ENCODE data around the gene NDOR1.

Gene NDOR1

GRCh38 chr9:137183980-137184595, 21.4 kb upstream of the NDOR1 start:
- no peak for DNase-seq

GRCh38 chr9:137184881-137185660, 20.4 kb upstream of the NDOR1 start:
- DNase-seq, result no peak

- DNase-seq, result no peak
These were observed 19.6 kb upstream of the NDOR1 start for GRCh38 chr9:137185921-137186320.

DNA sequence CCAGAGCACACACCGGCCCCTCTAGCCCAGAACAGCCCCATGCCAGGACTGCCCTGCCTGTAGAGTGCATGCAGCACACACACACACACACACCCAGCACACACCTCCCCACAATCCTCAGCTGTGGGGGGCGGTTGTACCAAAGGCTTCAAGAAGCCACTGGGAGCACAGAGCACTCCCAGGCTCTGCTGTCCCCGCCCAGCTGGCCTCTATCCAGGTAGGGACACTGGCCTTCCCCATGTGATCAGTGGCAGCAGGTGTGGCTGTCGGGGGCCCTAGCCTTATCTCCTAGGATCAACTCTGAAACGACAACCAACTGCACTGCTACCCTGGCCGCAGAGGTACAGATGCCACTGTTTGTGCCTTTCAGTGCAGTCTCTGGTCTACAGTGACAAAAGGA, 19.1 kb upstream of the NDOR1 start:
- no peak for DNase-seq

DNA sequence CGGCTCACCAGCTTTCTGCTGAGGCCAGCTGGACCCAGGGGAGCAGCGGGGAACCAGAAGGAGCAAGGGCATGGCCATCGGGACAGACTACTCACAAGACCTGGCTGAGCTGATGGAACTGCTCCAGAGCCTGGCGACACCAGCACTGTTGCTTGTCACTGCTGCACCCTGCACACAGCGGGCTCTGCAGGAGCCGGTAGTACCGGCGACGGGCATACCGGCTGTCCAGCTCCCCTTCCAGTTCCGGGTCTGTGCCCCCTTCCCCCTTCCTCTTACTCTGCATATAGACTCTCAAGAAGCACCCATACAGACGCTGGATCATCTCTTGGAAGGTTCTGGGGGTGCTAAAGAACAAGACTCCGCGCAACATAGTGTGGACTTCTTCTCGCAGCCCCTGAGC, 18.1 kb upstream of the NDOR1 start:
- DNase-seq, result no peak

- DNase-seq, result no peak
These were observed 17.4 kb upstream of the NDOR1 start for GRCh38 chr9:137188086-137188489.

GRCh38 chr9:137188490-137189296, 16.8 kb upstream of the NDOR1 start, which contains the start of the genes ANAPC2 and SSNA1:
Gene ANAPC2 (minus strand): TSS chr9:137188560. CDS start chr9:137188532, 28 bp downstream.
Gene SSNA1 (plus strand): TSS chr9:137188676. CDS start chr9:137188727, 51 bp downstream.
- peak; percentile 67 to 69 for DNase-seq

- no peak for DNase-seq
These were observed 15.9 kb upstream of the NDOR1 start for GRCh38 chr9:137189297-137190295.

DNA sequence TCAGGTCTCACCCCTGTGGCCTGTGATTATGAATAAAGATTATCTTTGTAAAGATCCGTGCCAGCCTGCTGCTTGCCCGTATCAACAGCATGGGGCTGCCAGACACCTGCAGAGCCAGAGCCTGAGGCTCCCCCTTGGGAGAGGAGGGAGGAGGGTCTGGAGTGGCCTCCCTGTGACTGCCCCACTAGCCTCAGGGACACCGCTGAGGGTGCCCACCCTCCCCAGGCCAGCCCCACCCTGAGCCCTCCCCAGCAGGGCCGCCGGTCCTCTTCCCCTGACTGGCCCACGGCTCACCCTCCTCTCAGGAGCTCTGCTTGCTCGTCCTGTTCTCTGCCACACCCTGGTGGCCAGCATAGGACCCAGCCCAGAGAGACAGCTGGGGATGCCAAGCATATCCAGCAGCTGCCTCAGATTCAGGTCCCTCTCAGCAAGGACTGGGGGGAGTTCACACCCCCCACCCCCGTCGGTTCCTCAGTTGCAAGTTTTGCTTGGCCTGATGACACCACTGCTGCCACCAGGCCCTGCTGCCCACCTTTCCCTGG, 15.1 kb upstream of the NDOR1 start:
- DNase-seq, result no peak

DNA sequence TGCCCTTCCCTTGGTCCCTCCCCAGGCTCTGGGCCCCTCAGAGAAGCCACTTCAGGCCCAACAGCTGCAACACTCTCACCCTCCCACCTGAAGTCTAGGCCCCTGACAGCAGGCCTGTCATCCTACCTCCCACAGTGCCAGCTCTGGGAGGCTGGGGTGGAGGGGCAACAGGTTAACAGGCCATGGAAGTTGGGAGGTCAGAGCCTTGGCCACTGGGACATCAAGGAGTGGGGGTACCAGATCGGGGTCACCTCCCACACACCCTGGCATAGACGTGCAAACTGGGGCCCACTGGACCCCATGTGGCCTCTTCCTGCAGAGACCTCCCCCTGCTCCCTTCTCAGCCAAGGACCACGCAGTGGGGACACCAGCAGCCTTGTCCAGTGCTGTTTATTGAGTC, 14.3 kb upstream of the NDOR1 start:
- no peak for DNase-seq

DNA sequence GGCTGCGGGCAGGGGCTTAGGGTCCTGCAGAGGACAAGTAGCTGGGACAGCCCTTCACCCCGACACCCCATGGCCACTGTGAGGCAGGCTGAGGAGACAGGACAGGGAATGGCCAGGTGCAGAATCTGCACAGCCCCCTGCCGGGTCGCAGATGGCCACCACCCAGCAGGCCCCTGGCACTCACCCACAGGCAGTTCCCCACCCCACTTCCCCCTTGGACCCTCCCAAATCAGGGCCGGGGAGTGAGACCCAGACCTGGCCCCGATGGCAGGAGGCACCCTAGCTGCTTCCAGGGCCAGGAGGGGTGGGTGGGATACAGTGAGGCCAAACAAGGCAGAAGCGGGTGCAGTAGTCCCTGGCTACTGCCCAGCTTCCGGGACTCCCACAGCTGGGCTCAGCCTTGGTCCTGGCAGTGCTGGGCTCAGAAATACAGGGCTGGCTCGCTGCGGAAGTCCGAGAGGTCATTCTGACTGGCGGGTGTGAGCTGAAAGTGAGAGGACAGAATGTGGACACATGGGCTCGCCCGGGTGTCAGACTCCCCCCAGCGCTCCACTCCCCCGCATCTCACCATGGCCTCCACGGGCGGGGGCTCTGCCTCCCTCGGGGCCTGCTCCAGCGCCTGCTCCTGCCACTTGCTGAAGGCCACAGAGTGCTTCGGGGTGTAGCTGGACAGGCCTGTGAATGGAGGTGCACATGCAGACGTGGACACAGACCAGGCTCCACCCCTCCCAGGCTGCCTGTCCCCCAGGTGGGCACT, 13.6 kb upstream of the NDOR1 start:
- no peak for DNase-seq

GRCh38 chr9:137192448-137192780, 13.1 kb upstream of the NDOR1 start:
- DNase-seq, result no peak

GRCh38 chr9:137192859-137193258, 12.6 kb upstream of the NDOR1 start:
- DNase-seq, result no peak

GRCh38 chr9:137193771-137194170, 11.7 kb upstream of the NDOR1 start:
- DNase-seq, result no peak

GRCh38 chr9:137194388-137194787, 11.1 kb upstream of the NDOR1 start:
- DNase-seq, result no peak

DNA sequence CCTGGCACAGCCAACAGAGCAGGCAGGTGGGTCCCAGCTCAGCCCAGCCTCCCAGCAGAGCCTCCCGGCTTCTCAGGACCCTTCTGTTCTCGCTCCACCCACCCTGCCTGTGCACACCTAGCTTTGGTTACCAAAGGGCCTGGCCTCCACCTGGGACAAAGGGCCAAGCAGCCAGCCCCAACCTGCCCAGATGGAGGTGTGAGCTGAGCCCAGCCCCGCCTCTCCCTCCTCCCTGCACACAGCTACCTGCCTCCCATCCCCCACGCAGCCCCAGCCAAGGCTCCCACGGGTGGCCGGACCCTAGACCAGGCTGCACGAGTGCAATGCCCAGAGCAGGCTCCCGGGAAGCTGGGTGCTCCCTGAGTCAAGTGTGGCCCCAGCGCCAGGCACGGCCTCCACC, 10.6 kb upstream of the NDOR1 start:
- DNase-seq, result no peak

GRCh38 chr9:137195525-137196220, 9.8 kb upstream of the NDOR1 start:
- DNase-seq, result peak; percentile 28 to 81

DNA sequence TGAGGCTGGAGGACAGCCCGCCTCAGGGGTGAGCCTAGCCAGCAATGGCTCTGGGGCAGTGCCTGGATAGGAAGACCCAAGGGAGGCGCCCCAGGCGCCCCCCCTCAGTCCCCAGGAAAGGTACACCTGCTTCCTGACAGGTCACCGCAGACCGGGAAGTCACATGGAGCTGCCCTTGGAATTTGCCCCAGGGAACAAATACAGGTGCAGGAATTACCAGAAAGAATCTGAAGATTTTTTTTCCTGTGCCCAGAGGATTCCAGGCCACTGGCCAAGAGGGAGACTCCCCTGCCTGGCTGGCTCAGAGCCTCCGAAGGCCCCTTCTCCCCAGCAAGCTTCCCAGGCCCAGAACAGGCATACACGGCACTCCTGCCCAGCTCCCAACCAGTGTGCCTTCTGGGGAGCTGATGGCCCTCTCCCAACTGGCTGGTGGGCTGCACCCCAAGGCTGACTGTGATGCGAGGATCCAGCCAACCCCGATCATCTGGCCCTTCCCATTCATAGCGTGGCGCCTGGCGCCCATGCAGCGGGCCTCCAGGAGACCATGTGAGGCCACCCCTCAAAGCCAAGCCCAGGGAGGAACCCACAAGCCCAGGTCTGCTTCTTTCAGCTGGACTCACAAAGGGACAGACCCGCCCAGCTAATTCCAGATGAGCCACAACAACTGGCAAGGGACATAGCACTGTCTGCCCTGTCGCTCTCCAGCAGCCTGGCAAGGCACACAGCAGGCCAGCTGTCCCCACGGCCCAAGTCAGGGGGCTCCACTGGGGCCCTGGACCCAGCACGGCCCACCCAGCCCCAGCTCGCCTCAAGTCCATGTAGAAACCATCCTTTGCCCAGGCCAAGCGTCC, 7.2 kb upstream of the NDOR1 start:
- DNase-seq, result no peak

GRCh38 chr9:137198902-137199283, 6.6 kb upstream of the NDOR1 start:
- no peak for DNase-seq

Data from NCI-H187 (cell line).